Non-pigmented ciliary epithelial cell (primary cell): ENCODE results near the gene NUDT8.
A peak's percentile ranks its signal among the peaks of the same experiment; 100 is the strongest.
"Not testable (repeated sequence)": the region's sequence is repeated elsewhere in the genome, so short reads cannot be mapped to it uniquely, and the experiment has no call there.

Experiments used
- DNase-seq: peaks from one replicate; pipeline ENCODE4 v3.0.0-alpha.2; 2010; ENCODE audit warnings: low read depth

The NUDT8 gene

DNA sequence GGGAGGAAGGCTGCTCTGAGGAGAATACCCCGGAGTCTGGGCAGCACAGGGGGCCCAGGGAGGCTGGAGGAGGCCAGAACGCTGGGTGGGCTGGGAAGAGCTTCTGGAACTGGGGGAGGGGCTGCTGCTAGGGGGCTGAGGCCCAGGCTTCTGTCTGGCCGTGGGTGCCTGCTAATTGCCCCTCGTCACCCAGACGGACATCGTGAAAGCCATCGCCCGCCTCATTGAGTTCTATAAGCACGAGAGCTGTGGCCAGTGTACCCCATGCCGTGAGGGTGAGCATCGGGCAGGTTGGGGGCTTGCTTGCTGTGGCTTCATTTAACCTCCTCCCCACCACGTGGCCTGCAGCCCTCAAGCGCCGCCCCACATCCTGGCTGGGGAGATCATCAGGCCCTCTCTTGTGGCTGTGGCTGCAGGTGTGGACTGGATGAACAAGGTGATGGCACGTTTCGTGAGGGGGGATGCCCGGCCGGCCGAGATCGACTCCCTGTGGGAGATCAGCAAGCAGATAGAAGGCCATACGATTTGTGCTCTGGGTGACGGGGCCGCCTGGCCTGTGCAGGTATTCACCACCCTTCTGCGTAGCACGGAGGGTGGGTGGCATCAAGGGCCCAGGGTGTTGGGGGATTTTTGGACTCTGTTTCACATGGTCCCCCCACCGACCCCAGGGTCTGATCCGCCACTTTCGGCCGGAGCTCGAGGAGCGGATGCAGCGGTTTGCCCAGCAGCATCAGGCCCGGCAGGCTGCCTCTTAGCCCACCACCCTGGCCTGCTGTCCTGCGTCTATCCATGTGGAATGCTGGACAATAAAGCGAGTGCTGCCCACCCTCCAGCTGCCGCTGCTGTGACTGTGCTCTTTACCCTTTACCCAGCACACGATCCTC lies 17.8 kb downstream of the NUDT8 start:
- no peak for DNase-seq

DNA sequence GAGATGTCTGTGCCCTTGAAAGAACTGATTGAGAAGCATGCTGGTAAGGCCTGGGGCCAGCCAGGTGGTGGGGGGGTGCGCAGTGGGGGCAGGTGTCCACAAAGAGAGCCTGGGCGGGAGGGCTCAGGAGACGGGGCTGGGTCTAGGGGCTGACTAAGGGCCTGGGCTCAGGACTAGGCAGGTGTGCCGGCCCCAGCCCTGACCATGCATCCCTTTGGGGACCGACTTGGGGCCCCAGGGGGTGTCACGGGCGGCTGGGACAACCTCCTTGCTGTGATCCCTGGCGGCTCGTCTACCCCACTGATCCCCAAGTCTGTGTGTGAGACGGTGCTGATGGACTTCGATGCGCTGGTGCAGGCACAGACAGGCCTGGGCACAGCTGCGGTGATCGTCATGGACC lies 18.6 kb downstream of the NUDT8 start:
- no peak for DNase-seq

DNA sequence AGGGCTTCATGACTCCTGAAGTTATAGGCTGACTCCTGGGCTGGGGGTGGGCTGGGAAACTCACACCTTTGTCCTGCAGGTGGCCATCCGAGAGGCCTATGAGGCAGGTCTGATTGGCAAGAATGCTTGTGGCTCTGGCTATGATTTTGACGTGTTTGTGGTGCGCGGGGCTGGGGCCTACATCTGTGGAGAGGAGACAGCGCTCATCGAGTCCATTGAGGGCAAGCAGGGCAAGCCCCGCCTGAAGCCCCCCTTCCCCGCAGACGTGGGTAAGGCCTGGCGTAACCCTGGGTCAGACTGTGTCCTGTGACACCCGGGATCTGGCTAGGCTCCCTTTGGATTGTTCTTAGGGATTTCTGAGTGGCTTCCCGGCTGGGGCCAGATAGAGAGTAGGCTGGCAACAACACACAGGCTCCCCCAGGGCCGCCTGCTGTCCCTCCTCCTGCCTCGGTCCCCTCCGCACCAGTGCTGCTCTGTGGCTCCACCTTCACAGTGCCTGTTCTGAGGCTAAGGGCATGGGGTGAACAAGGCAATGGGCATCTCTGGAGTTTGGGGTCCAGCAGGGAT lies 19.4 kb downstream of the NUDT8 start:
- DNase-seq, result no peak

DNA sequence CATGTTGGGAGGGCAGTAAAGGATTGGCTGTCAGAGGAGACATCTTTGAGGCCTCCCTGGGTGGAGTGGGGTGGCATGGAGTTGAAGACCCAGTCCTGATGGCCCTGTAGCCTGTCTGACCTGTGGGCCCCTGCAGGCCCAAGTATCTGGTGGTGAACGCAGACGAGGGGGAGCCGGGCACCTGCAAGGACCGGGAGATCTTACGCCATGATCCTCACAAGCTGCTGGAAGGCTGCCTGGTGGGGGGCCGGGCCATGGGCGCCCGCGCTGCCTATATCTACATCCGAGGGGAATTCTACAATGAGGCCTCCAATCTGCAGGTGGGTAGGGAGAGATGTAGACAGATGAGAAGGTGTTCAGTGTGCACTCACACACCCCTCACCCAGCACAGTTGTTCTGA lies 20.4 kb downstream of the NUDT8 start:
- no peak for DNase-seq

DNA sequence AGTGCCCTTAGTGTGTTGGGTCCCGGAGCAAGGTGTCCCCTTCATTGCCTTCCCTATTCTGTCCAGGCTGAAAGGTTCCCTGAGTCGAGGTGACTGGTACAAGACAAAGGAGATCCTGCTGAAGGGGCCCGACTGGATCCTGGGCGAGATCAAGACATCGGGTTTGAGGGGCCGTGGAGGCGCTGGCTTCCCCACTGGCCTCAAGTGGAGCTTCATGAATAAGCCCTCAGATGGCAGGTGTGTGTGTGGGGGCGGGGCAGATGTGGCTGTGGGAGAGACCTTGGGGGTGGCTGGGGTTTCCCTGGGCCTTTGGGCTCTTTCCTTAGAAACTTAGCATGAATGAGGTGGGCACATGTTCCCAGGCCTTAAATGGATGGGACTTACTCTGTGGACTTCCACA lies 21.3 kb downstream of the NUDT8 start:
- DNase-seq, result no peak

DNA sequence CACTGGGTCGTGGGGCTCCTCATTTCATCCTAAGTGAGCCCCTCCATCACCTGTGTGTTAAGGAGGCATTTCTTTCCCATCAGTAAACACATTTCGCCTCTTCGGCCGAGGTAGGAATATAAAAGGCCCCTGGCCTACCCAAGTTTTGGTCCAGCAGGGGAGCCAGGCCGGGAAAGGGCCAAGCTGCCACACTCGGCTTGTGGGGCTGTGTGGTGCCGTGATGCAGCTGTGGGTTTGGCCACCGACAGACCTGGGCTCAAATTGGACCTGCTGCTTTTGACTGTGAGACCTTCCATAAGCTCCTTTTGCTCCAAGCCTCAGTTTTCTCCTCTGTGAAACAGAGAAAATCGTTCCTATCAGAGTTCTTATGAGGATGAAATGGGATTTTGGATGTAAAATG lies 22.2 kb downstream of the NUDT8 start:
- DNase-seq, result no peak

DNA sequence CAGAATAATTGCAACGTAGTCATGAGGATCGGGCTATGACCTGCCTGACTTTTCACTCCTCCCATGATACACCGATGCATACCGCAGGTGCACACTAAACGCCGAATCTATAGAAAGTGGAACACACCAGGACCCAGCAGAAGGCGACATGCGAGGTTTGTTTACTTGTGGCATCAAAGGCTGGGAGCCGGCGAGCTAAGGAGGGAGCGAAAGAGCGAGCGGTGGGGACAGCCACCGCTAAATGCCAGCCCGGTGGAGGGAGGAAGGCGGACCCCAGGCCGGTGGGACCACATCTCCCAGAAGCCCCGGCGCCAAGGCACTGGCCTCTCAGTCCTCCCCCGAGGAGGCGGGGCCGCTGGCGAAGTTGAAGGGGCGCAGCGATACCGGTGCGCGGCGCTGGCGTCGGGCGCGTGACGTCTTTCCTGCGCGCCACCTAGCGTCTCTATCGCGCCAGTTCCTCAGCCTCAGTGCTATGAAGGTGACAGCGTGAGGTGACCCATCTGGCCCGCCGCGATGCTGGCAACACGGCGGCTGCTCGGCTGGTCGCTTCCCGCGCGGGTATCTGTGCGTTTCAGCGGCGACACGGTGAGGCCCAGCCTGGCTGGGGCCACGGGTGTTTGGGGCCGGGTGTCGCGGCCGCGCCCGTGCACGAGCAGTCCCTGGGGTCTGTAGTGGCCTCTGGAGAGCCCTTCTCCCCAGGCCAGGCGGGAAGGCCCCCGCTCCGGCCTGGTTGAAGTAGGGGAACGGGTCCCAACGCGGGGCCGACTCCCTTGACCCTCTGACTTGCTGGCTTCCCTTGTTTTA lies 23.0 kb downstream of the NUDT8 start, which contains the start of gene NDUFV1:
Gene NDUFV1, plus strand, starts transcription at position 445 of the 804 bp plus-strand sequence. Its CDS starts 69 bp downstream, at position 514.
- peak; percentile 42 for DNase-seq

DNA sequence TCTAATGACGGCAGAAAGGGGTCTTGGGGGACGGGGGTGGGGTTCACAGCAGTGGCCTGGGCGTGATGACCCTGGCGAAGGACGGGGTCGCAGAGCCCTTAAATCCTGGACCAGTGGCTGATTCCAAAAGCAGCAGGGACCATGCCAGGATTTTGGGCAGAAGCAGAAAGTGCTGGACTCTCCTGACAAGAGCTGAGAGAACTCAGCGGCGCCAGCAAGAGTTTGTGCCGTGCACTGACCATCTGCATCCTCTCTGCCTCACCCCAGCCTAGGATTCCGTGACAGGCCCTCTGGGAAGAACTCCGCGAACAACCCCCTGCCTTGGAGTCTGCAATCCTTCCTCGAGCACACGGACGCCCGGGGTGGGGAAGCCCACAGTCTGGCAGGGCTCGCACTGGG lies 23.6 kb downstream of the NUDT8 start:
- DNase-seq, result no peak

DNA sequence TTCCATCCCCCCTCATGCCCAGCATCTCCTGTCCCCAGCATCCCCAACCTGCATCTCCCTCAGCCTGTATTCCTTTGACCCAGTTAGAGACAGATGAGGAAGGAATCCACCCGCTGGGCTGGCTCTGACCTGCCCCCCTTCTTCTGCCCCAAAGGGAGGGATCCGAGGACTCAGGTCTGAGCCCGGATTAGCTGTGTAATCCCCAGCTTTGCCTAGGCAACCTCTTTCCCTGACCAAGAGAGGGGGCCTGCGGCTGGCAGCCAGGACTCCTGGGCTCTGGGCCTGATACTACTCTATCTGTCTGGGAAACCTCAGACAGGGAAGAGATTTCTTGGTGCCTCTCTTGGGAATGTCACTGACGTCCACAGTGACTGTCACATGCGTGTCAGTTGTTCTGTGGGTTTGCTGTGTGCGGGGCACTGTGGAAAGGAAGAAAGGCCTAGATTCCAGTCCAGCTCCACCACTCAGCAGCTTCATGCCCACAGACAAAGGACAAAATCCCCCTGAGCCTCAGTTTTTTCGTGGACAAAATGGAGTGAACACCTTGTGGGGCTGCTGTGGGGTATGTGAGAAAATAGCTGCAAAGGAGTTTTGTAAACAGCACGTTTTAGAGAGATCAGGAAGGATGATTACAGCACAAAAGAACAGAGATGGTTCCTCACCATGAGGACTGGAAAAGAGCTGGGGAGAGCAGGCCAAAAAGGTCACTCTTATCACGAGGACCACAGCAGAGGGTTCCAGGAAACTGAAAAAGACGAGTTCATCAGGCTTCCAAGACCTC lies 24.3 kb downstream of the NUDT8 start:
- DNase-seq, result no peak

DNA sequence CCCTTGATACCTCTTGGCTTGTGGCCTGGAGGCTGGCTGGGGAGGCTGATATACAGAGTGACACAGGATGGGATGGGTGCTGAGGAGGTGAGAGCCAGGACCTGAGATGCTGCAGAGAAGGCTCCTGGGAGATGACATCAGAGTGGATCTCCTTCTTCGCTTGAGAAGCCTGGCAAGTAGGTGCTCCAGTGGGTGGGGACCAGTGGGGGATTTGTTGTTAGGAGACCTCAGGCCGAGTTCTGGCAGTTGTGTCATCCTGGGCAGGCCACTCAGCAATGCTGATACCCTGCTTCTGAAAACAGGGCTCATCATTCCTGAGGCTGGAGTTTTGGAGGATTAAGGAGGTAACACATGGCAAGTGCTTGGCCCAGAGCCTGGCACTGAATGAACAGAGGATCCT lies 24.9 kb downstream of the NUDT8 start:
- no peak for DNase-seq

DNA sequence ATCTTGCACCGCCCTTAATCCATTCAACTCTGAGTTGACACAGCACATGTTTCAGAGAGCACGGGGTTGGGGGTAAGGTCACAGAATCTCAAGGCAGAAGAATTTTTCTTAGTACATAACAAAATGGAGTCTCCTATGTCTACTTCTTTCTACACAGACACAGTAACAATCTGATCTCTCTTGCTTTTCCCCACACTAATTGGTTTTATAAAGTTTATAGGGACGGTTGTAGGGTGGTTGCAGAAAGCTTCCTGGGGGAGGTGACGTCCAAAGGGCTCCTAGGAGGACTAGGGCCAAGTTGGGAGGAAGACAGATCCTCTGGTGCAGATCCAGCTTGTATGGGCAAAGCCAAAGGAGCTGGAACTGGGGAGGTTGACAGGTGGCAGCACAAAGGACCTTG lies 25.6 kb downstream of the NUDT8 start:
- not testable (repeated sequence) for DNase-seq

DNA sequence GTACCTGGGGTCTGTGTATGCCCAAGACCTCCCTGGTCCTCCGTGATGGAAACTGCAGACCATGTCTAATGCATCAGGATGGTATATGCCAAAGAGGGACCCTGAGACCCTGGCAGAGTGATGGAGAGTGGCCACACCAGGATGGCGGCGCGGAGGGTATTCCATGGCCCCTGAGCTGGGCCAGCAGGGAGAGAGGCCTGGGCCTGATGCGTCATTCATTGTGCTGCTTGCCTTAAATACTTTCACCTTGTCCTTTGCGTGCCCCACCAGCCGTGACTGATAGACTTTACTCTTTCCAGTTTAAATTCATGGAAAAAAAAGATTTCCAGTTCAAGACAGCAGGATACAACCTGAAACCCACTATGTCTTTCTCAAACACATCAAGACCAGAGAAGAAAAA lies 28.6 kb downstream of the NUDT8 start:
- no peak for DNase-seq

DNA sequence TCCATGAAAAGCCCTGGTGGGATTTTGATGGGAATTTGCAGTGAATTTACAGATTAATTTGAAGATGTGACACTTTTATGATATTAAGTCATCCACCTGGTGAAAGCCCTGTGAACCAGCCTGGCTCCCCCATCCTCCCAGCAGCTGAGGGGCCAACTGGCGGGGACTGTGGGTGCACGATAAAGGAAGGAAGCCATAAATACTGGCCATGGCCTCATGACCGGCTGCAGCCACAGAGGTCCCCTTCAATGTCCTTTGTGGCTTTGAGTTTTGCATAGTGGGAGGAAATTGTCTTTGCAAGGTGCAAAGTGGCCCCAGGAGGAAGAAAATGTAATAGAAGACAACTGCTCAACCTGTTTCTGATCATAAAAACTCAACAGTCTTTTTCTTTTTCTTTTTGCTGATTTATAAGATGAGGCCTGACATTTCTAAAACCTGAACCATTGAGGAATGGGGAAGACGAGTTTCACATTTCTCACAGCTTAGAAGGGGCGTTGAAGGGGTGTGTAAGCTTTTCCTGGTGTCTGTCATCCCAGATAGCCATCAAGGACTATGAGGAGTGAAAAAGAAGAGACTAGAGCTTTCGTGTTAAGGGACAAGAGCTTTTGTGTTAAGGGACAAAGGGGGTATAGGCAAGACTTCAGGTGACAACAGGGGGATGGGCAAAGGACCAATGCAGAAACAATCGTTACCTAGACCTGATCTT lies 29.3 kb downstream of the NUDT8 start:
- DNase-seq, result no peak

DNA sequence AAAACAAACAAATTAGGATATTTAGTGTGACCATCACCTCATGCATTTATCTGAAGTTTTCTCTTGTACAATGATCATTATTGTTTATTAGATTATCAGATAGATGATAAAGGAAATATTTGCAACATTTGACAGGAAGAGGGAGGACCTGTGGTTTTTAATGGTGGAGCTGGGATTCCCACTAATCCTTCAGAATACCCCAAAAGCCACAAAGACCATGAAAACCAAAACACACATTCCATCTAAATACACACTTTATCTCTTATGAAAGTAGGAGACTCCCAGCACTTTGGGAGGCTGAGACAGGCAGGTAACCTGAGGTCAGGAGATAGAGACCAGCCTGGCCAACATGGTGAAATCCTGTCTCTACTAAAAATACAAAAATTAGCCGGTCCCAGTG lies 30.6 kb downstream of the NUDT8 start:
- DNase-seq, result no peak

DNA sequence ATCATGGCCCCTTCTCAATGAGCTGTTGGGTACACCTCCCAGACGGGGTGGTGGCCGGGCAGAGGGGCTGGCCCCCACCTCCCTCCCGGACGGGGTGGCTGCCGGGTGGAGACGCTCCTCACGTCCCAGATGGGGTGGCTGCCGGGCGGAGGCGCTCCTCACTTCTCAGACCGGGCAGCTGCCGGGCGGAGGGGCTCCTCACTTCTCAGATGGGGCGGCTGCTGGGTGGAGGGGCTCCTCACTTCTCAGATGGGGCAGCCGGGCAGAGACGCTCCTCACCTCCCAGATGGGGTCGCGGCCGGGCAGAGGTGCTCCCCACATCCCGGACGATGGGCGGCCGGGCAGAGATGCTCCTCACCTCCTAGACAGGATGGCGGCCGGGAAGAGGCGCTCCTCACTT lies 31.8 kb downstream of the NUDT8 start:
- not testable (repeated sequence) for DNase-seq

DNA sequence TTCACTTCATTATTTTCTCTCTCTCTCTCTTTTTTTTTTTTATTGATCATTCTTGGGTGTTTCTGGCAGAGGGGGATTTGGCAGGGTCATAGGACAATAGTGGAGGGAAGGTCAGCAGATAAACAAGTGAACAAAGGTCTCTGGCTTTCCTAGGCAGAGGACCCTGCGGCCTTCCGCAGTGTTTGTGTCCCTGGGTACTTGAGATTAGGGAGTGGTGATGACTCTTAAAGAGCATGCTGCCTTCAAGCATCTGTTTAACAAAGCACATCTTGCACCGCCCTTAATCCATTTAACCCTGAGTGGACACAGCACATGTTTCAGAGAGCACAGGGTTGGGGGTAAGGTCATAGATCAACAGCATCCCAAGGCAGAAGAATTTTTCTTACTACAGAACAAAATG lies 32.3 kb downstream of the NUDT8 start:
- DNase-seq, result not testable (repeated sequence)

DNA sequence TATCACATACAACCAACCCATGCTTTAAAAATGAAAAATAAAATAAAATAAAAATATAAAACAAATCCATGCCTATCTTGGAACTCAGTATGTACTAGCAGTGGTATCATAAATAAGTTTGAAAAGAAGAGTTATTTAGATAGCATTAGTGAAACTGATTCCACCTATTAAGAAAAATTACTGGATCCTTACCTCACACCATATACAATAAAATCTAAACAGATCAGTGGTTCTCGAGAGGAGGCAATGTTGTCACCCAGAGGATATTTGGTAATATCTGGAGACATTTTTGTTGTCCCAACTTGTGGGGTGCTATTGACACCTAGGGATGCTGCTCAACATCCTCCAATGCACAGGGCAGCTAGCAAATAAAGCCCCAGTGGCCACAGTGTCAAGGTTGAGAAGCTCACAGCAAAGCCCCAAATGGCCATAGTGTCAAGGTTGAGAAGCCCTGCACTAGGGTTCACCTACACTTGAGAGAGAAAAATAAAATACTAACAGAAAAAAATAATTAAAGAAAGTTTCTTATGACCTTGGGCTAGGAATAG lies 32.9 kb downstream of the NUDT8 start:
- no peak for DNase-seq

DNA sequence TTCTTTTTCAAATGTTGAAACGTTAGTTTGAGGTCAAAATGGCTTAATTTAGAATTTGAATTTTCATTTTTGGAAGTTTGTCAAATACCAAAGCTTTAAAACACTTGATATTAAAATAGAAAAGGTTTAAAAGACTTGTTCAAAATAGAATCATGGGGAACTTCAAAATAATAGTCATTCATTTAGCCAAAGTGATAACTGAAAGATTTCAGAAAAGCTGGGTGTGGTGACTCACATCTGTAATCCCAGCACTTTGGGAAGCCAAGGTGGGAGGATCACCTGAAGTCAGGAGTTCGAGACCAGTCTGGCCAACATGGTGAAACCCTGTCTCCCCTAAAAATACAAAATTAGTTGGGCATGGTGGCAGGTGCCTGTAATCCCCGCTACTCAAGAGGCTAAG lies 35.3 kb downstream of the NUDT8 start:
- no peak for DNase-seq

DNA sequence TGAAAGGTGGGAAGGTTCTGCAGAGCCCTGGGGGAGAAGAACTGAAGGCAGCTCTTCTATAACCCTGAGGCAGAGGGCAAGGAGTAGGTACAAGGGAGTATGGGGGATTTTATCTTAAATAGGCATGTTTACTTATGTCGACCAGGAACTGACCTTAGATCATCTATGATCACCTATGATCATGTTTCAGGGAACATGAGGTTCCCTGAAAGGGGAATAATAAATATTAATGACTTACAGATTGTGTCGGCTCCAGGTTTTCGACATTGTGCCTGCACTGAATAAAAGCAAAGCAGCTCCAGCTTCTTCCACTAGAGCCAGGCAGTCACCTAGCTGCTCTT lies 36.2 kb downstream of the NUDT8 start:
- no peak for DNase-seq

DNA sequence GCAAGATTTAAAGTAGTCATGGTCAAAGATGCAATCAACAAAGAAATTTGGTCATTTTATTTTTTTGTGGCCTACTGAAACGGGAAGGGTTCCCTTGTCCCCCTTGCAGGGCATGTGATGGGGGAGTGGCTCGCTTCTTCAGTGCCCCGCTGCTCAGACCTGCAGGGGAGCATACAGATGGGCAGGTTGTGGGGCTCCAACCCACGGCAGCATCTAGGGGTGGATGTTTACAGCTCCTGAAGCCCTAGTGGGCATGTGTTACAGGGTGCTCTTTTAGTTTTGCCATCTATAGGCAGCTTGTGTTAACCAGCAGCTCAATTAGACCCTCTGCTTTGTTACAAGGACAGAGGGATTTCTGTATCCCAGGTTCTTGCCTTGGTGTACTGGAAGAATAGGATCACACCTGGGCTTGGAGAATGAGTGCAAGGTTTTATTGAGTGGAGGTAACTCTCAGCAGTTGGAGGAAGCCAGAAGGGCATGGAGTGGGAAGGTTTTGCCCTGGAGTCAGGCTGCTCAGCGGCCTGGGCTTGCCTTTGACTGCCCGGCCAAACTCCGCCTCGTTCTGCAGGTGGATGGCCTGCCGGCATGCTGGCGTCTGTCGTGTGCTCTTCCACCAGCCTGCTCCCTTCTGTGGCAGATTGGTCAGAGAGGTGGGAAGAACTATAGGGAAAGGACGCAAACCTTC lies 36.7 kb downstream of the NUDT8 start:
- DNase-seq, result no peak
